Neural cell (in vitro differentiated cells): ENCODE measurements around the gene ZNF429. TPM values are rescaled to one million over a fixed set of nuclear protein-coding genes. Genes with fewer than 3 reads are reported as not detected.
A peak's percentile ranks its signal among the peaks of the same experiment; 100 is the strongest.
"Not testable (repeated sequence)": the region's sequence is repeated elsewhere in the genome, so short reads cannot be mapped to it uniquely, and the experiment has no call there.

ENCODE experiments used
- H2AFZ ChIP-seq: fragments of 200-600, 300-800 bp; sonication (generic), shearing (Covaris generic); 2 replicates; pipeline ENCODE4 v1.6.0; 2014; ENCODE audit warnings: low read depth, mild to moderate bottlenecking, antibody characterized with exemption, low read length, moderate library complexity
- H3F3A ChIP-seq: fragments of 200-600 bp; shearing (Covaris generic); 2 replicates; pipeline ENCODE4 v1.6.1; 2016; ENCODE audit warnings: mild to moderate bottlenecking, moderate library complexity, mixed read lengths, antibody characterized with exemption, low read length; ENCODE audit not compliant: insufficient read depth, poor library complexity, severe bottlenecking
- H3K27ac ChIP-seq: fragments of 200-600, 300-800 bp; sonication (generic), shearing (Covaris generic); 2 replicates; pipeline ENCODE4 v1.5.1; 2014; ENCODE audit warnings: mild to moderate bottlenecking, low read length, moderate library complexity
- H3K27me3 ChIP-seq: fragments of 300-800, 200-600 bp; sonication (generic), shearing (Covaris generic); 2 replicates; pipeline ENCODE4 v1.6.0; 2014; ENCODE audit warnings: mild to moderate bottlenecking, low read depth, low read length, moderate library complexity; ENCODE audit not compliant: insufficient read depth
- H3K36me3 ChIP-seq: fragments of 300-800, 200-600 bp; sonication (generic), shearing (Covaris generic); 2 replicates; pipeline ENCODE4 v1.5.1; 2014; ENCODE audit warnings: mild to moderate bottlenecking, antibody characterized with exemption, low read length, moderate library complexity; ENCODE audit not compliant: insufficient read depth
- H3K4me2 ChIP-seq: fragments of 300-800, 200-600 bp; sonication (generic), shearing (Covaris generic); 2 replicates; pipeline ENCODE4 v1.6.0; 2014; ENCODE audit warnings: mild to moderate bottlenecking, low read length
- H3K4me3 ChIP-seq: fragments of 300-800, 200-600 bp; sonication (generic), shearing (Covaris generic); 2 replicates; pipeline ENCODE4 v1.5.1; 2014; ENCODE audit warnings: mild to moderate bottlenecking, low read length, moderate library complexity
- H3K79me2 ChIP-seq: fragments of 200-600 bp; shearing (Covaris generic); replicated peaks from 2 replicates; pipeline ENCODE4 v1.6.0; 2014; ENCODE audit warnings: mild to moderate bottlenecking, low read length, moderate library complexity; ENCODE audit not compliant: insufficient read depth
- H3K9ac ChIP-seq: fragments of 300-800, 200-600 bp; sonication (generic), shearing (Covaris generic); 2 replicates; pipeline ENCODE4 v1.6.1; 2016; ENCODE audit warnings: mild to moderate bottlenecking, low read length, mixed read lengths
- H3K9me2 ChIP-seq: fragments of 200-600 bp; shearing (Covaris generic); 2 replicates; pipeline ENCODE4 v1.6.1; 2016; ENCODE audit warnings: mild to moderate bottlenecking, low read length, mixed read lengths; ENCODE audit not compliant: insufficient read depth
- H3K9me3 ChIP-seq: fragments of 200-600, 300-800 bp; sonication (generic), shearing (Covaris generic); 2 replicates; pipeline ENCODE4 v1.6.1; 2016; ENCODE audit warnings: mild to moderate bottlenecking, mixed run types, low read length, moderate library complexity, mixed read lengths
- H4K20me1 ChIP-seq: fragments of 200-600 bp; shearing (Covaris generic); 2 replicates; pipeline ENCODE4 v1.6.1; 2016; ENCODE audit warnings: mild to moderate bottlenecking, mixed run types; ENCODE audit not compliant: insufficient read depth
- EP300 ChIP-seq: fragments of 450-650 bp; conservative IDR thresholded peaks from 2 replicates; pipeline ENCODE4 v1.6.1; 2014; ENCODE audit warnings: antibody characterized with exemption, mild to moderate bottlenecking, moderate library complexity; ENCODE audit not compliant: poor library complexity, severe bottlenecking
- EZH2 ChIP-seq: fragments of 200-600, 300-800 bp; shearing (Covaris generic), sonication (generic); IDR thresholded peaks from 2 replicates; pipeline ENCODE4 v1.6.1; 2014; ENCODE audit warnings: antibody characterized with exemption, low read length, borderline replicate concordance, mild to moderate bottlenecking; ENCODE audit not compliant: insufficient read depth, poor library complexity, severe bottlenecking
- MXI1 ChIP-seq: fragments of 450-650 bp; conservative IDR thresholded peaks from 2 replicates; pipeline ENCODE4 v1.6.1; 2014; ENCODE audit warnings: antibody characterized with exemption, mild to moderate bottlenecking; ENCODE audit not compliant: poor library complexity, severe bottlenecking
- POLR2AphosphoS5 ChIP-seq: IDR thresholded peaks from 2 replicates; pipeline ENCODE4 v1.6.1; 2012
- RAD21 ChIP-seq: fragments of 450-650 bp; conservative IDR thresholded peaks from 2 replicates; pipeline ENCODE4 v1.6.1; 2014; ENCODE audit warnings: antibody characterized with exemption, mild to moderate bottlenecking, moderate library complexity
- REST ChIP-seq: IDR thresholded peaks from 2 replicates; pipeline ENCODE4 v1.6.1; 2012; ENCODE audit warnings: borderline replicate concordance
- SMC3 ChIP-seq: fragments of 450-650 bp; conservative IDR thresholded peaks from 2 replicates; pipeline ENCODE4 v1.6.1; 2014; ENCODE audit warnings: antibody characterized with exemption, mild to moderate bottlenecking, moderate library complexity; ENCODE audit not compliant: poor library complexity
- TAF1 ChIP-seq: IDR thresholded peaks from 2 replicates; pipeline ENCODE4 v1.6.1; 2012; ENCODE audit warnings: low read depth
- polyA plus RNA-seq: library from polyadenylated mRNA; depleted of rRNA; stranded (reverse); fragments of >200 nt; gene quantifications from 2 replicates; pipeline ENCODE4 v1.2.3, GENCODE V29; 2014
- TF ChIP-seq, protein P1 (sequence below): fragments of 450-650 bp; IDR thresholded peaks from 2 replicates; pipeline ENCODE4 v1.5.1; 2014; ENCODE audit warnings: antibody characterized with exemption, mild to moderate bottlenecking, moderate library complexity; ENCODE audit not compliant: poor library complexity, severe bottlenecking

ZNF429 gene
- polyA plus RNA-seq, 1 donor from 2014 or later: 54.1 TPM

GRCh38 chr19:21474671-21475181, 30.7 kb upstream of the ZNF429 start:
- Histone ChIP-seq H3K27ac (no peak overlapping the region), H3K4me2 (no peak overlapping the region), H3K9me3 (no peaks in the 10 kb centered on the region), H3K9me2 (no peaks in the 10 kb centered on the region), H3K36me3 (no peaks in the 10 kb centered on the region), H3K9ac (no peak overlapping the region), H3K27me3 (no peaks in the 10 kb centered on the region), H3K79me2 (no peaks in the 10 kb centered on the region), H2AFZ (no peak overlapping the region), H3F3A (no peaks in the 10 kb centered on the region), H4K20me1 (no peaks in the 10 kb centered on the region), H3K4me3 (peak overlapping the region; percentile 48)
- TF ChIP-seq TAF1: no peak
- no peak for TF ChIP-seq REST
- TF ChIP-seq SMC3: no peak
- TF ChIP-seq EP300: no peak
- TF ChIP-seq MXI1: no peak
- no peak for TF ChIP-seq RAD21
- TF ChIP-seq, protein P1, sequence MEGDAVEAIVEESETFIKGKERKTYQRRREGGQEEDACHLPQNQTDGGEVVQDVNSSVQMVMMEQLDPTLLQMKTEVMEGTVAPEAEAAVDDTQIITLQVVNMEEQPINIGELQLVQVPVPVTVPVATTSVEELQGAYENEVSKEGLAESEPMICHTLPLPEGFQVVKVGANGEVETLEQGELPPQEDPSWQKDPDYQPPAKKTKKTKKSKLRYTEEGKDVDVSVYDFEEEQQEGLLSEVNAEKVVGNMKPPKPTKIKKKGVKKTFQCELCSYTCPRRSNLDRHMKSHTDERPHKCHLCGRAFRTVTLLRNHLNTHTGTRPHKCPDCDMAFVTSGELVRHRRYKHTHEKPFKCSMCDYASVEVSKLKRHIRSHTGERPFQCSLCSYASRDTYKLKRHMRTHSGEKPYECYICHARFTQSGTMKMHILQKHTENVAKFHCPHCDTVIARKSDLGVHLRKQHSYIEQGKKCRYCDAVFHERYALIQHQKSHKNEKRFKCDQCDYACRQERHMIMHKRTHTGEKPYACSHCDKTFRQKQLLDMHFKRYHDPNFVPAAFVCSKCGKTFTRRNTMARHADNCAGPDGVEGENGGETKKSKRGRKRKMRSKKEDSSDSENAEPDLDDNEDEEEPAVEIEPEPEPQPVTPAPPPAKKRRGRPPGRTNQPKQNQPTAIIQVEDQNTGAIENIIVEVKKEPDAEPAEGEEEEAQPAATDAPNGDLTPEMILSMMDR: no peak
- TF ChIP-seq EZH2: no peak
- no peak for TF ChIP-seq POLR2AphosphoS5

- not testable (repeated sequence) for H3K4me2 ChIP-seq, H3F3A ChIP-seq, H2AFZ ChIP-seq, H3K9me2 ChIP-seq, H3K9ac ChIP-seq, H3K9me3 ChIP-seq, H3K4me3 ChIP-seq, H3K36me3 ChIP-seq, H3K79me2 ChIP-seq, H3K27me3 ChIP-seq, H4K20me1 ChIP-seq, H3K27ac ChIP-seq
These were observed 23.0 kb upstream of the ZNF429 start for GRCh38 chr19:21482361-21482760.

GRCh38 chr19:21482863-21483276, 22.5 kb upstream of the ZNF429 start:
- TF ChIP-seq EZH2: no peak
- TF ChIP-seq, protein P1: no peak
- no peak for TF ChIP-seq POLR2AphosphoS5
- no peak for TF ChIP-seq REST
- TF ChIP-seq MXI1: no peak
- Histone ChIP-seq H3K36me3 (no peaks in the 10 kb centered on the region), H3K27me3 (no peaks in the 10 kb centered on the region), H3K79me2 (no peaks in the 10 kb centered on the region), H4K20me1 (no peaks in the 10 kb centered on the region), H3K9me2 (no peaks in the 10 kb centered on the region), H3F3A (no peaks in the 10 kb centered on the region), H3K9ac (no peak overlapping the region), H3K4me3 (no peak overlapping the region), H3K4me2 (no peak overlapping the region), H2AFZ (no peak overlapping the region), H3K27ac (no peak overlapping the region), H3K9me3 (no peaks in the 10 kb centered on the region)
